ENCODE measurements around the gene OR2H2.

Gene OR2H2

GRCh38 chr6:29598172-29598747 is 13.3 kb downstream of the OR2H2 start:
- TF ChIP-seq TCF4 (CRISPR knock-in tag; IDR thresholded peaks at IDR 0.05; ENCODE audit: borderline replicate concordance) (no peak), PATZ1 (CRISPR knock-in tag; IDR thresholded peaks at IDR 0.05; ENCODE audit: borderline replicate concordance) (no peak)
- no peak for ATAC-seq

DNA sequence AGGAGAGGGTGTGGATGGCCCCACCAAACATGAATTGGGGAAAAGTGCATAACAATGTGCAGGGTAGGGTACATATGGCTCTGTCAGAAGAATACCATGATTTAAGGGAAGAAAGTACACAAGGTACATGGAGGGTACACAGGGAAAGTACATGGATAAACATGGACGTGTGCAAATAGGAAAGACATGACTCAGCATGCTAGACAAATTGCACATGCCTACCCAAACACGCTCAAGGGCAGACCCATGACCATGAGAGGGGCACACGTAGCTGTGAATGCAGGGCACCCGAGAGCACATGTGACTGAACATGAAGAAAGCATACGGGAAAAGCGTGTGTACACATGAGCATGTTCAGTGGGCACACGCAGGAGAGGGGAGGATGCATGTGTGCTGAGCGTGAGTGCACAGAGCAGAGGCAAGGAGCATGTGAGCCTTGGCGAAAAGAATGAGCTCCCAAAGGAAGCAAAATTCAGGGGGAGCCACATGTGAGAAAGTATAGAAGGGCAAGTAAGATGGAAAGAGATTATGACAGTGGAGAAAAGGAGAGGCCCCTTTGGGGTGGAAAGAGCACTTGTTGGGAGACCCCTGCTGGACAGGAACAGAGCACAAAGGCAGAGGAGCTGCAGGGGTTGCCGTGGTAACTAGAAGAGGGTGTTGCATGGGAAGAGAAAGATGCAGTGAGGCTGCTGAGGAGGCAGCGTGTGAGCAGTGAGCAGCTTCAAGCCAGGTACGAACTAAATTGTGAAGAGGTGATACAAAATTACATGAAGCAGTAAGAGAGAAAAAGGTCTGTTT is 17.8 kb downstream of the OR2H2 start:
- no peak for TF ChIP-seq ZNF70 (CRISPR knock-in tag; IDR thresholded peaks at IDR 0.05)
- ATAC-seq = peak; percentile 63

DNA sequence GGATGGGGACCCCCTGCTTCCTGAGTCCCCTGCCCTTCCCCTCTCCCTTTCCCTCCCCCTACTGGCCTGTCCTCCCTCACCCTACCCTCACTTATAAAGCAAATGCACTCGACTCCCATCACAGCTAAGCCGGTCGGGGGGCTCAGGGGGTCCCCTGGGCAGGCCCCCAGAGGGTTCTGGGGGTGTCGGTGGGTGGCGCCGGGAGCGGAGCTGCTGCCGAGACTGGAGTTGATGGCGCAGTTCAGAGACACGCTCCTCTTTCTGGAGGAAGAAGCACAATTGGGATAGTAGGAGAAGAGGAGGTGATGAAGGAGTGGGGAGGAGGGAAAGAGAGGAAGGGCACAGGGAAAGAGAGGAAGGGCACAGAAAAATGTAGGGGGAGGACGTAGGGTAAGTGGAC is 18.5 kb downstream of the OR2H2 start:
- ATAC-seq = no peak
- TF ChIP-seq GLIS3 (CRISPR knock-in tag; IDR thresholded peaks at IDR 0.05) (no peak), PATZ1 (CRISPR knock-in tag; IDR thresholded peaks at IDR 0.05; ENCODE audit: borderline replicate concordance) (no peak), ZC3H10 (CRISPR knock-in tag; IDR thresholded peaks at IDR 0.05) (no peak), TOX (CRISPR knock-in tag; IDR thresholded peaks at IDR 0.05; ENCODE audit: borderline replicate concordance) (no peak), TSHZ2 (CRISPR knock-in tag; IDR thresholded peaks at IDR 0.05) (no peak), POU6F1 (CRISPR knock-in tag; IDR thresholded peaks at IDR 0.05; ENCODE audit: borderline replicate concordance, low read depth) (no peak), ZNF565 (CRISPR knock-in tag; conservative IDR thresholded peaks at IDR 0.05; ENCODE audit: low read depth) (no peak), ISL1 (CRISPR knock-in tag; IDR thresholded peaks at IDR 0.05) (no peak), ESRRG (CRISPR knock-in tag; IDR thresholded peaks at IDR 0.05) (no peak), ZNF70 (CRISPR knock-in tag; IDR thresholded peaks at IDR 0.05) (no peak), SNAI2 (CRISPR knock-in tag; IDR thresholded peaks at IDR 0.05) (no peak), CSDC2 (CRISPR knock-in tag; IDR thresholded peaks at IDR 0.05) (no peak)
- TF ChIP-seq, protein P1, sequence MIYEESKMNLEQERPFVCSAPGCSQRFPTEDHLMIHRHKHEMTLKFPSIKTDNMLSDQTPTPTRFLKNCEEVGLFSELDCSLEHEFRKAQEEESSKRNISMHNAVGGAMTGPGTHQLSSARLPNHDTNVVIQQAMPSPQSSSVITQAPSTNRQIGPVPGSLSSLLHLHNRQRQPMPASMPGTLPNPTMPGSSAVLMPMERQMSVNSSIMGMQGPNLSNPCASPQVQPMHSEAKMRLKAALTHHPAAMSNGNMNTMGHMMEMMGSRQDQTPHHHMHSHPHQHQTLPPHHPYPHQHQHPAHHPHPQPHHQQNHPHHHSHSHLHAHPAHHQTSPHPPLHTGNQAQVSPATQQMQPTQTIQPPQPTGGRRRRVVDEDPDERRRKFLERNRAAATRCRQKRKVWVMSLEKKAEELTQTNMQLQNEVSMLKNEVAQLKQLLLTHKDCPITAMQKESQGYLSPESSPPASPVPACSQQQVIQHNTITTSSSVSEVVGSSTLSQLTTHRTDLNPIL (CRISPR knock-in tag; IDR thresholded peaks at IDR 0.05; ENCODE audit: low read depth) = no peak

DNA sequence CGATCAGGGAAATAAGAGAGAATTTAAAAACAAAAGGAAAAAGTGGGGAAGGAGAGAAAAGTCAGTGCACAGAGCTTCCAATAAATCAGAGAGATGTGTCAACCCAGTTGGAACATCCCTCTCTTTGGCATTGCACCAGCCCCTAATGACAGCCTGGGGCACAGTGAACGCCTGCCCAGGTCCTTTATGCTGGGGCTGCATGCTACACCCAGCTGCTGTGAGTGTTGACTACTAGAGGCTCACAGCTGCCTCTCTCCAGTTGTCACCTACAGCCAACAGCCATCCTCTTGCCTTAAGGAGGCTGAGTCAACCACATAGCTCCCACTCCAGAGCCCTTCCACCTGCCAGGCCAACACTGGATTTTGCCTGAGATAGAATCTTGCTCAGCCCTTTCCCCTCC is 19.0 kb downstream of the OR2H2 start:
- no peak for ATAC-seq
- TF ChIP-seq ARNTL (CRISPR knock-in tag; IDR thresholded peaks at IDR 0.05; ENCODE audit: borderline replicate concordance, low read depth) (no peak), GLIS3 (CRISPR knock-in tag; IDR thresholded peaks at IDR 0.05) (no peak), ZNF8 (CRISPR knock-in tag; IDR thresholded peaks at IDR 0.05) (no peak), PATZ1 (CRISPR knock-in tag; IDR thresholded peaks at IDR 0.05; ENCODE audit: borderline replicate concordance) (no peak), ISL1 (CRISPR knock-in tag; IDR thresholded peaks at IDR 0.05) (no peak), ZC3H10 (CRISPR knock-in tag; IDR thresholded peaks at IDR 0.05) (no peak), TCF4 (CRISPR knock-in tag; IDR thresholded peaks at IDR 0.05; ENCODE audit: borderline replicate concordance) (no peak), BACH2 (CRISPR knock-in tag; IDR thresholded peaks at IDR 0.05; ENCODE audit: borderline replicate concordance) (no peak), PPARA (CRISPR knock-in tag; IDR thresholded peaks at IDR 0.05; ENCODE audit: borderline replicate concordance) (no peak), RARB (CRISPR knock-in tag; IDR thresholded peaks at IDR 0.05) (no peak)
- TF ChIP-seq, protein P1 (CRISPR knock-in tag; IDR thresholded peaks at IDR 0.05; ENCODE audit: low read depth) = no peak
- TF ChIP-seq, protein P2, sequence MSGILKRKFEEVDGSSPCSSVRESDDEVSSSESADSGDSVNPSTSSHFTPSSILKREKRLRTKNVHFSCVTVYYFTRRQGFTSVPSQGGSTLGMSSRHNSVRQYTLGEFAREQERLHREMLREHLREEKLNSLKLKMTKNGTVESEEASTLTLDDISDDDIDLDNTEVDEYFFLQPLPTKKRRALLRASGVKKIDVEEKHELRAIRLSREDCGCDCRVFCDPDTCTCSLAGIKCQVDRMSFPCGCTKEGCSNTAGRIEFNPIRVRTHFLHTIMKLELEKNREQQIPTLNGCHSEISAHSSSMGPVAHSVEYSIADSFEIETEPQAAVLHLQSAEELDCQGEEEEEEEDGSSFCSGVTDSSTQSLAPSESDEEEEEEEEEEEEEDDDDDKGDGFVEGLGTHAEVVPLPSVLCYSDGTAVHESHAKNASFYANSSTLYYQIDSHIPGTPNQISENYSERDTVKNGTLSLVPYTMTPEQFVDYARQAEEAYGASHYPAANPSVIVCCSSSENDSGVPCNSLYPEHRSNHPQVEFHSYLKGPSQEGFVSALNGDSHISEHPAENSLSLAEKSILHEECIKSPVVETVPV (CRISPR knock-in tag; IDR thresholded peaks at IDR 0.05) = no peak
